GM13977 (cell line): ENCODE data around the gene NXNL1.

Experiments
- DNase-seq: peaks from one replicate; pipeline ENCODE4 v3.0.0; 2012; ENCODE audit warnings: low spot score
- in situ Hi-C: fragments of 300-500 bp; cut with MboI; formaldehyde crosslinking; loops from one replicate; pipeline ENCODE4 v1.12.0; 2022; ENCODE audit warnings: low sequenced_read_pairs, low pct_unique_long_range_greater_than_20kb, mixed read lengths, inconsistent platforms; ENCODE audit not compliant: unreplicated experiment
- TF ChIP-seq, protein P1 (sequence below): IDR thresholded peaks from 2 replicates; pipeline ENCODE4 v1.5.1; 2012; ENCODE audit warnings: mild to moderate bottlenecking, control low read depth; ENCODE audit not compliant: insufficient read depth; ENCODE audit errors: extremely low read depth, missing control alignments

The NXNL1 gene

DNA sequence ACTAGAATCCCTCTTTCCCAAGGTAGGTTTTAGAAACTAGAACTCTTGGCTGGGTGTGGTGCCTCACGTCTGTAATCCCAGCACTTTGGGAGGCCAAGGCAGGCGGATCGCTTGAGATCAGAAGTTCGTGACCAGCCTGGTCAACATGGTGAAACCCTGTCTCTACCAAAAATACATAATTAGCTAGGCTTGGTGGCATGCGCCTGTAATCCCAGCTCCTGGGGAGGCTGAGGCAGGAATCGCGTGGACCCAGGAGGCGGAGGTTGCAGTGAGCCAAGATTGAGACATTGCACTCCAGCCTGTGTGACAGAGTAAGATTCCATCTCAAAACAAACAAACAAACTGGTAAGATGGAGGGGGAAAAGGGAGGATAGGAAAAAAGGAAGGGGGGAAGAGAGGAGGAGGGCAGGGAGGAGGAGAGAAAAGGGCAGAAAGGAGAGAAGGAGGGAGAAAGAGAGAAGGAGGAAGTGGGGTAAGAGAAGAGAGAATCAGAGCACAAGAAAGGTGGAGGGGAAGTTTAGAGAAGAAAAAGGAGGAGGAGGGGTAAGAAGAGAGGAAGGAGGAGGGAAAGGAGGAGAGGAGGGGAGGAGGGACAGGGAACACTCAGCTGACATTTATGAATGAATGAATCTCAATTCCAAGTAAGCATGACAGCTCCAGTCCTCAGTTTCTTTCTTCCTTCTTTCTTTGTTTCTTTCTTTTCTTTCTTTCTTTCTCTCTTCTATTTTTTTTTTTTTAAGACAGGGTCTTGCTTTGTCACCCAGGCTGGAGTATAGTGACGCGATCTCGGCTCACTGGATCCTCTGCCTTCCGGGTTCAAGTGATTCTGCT, 7.0 kb upstream of the NXNL1 start:
- TF ChIP-seq, protein P1, sequence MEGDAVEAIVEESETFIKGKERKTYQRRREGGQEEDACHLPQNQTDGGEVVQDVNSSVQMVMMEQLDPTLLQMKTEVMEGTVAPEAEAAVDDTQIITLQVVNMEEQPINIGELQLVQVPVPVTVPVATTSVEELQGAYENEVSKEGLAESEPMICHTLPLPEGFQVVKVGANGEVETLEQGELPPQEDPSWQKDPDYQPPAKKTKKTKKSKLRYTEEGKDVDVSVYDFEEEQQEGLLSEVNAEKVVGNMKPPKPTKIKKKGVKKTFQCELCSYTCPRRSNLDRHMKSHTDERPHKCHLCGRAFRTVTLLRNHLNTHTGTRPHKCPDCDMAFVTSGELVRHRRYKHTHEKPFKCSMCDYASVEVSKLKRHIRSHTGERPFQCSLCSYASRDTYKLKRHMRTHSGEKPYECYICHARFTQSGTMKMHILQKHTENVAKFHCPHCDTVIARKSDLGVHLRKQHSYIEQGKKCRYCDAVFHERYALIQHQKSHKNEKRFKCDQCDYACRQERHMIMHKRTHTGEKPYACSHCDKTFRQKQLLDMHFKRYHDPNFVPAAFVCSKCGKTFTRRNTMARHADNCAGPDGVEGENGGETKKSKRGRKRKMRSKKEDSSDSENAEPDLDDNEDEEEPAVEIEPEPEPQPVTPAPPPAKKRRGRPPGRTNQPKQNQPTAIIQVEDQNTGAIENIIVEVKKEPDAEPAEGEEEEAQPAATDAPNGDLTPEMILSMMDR, result no peak
- no peak for DNase-seq
- in situ Hi-C loops, result no loop called here

DNA sequence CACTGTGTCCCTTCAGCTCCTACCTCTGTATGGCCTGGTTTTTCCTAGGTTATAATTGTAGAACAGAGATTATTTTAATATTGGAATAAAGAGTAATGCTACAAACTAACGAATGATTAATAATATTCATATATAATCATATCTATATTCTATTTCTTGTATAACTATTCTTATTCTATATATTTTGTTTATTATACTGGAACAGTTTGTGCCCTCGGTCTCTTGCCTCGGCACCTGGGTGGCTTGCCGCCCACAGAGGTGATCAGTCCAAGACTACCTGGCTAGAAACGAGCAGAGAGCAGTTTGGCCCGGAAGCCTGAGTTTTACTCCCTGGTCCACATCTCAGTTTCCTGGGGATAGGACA, 5.7 kb upstream of the NXNL1 start:
- in situ Hi-C loops, result no loop called here
- DNase-seq, result no peak
- TF ChIP-seq, protein P1, result peak; percentile 6

DNA sequence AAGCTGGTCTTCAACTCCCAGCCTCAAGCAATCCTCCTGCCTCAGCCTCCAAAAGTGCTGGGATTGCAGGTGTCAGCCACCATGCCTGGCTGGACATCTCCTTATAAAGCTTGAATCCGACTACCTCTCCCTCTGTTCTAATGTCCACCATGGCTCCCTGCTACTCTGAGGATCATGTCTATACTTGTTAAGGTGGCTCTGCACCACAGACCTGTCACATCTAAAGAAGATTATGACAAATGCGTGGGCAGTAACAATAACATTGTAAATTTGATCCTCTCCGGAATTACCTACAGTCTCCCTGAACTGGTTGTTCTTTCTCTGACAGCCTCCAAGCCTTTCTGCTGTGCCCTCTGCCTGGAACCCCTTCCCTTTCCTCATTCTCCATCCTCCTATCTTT, 1.8 kb downstream of the NXNL1 start:
- in situ Hi-C loops, result no loop called here
- TF ChIP-seq, protein P1, result no peak

GRCh38 chr19:17457616-17458015, 3.1 kb downstream of the NXNL1 start:
- in situ Hi-C loops, result no loop called here
- TF ChIP-seq, protein P1, result no peak

More for the DNA sequence above, 1.8 kb downstream of the NXNL1 start:
- no peak for DNase-seq

GRCh38 chr19:17456127-17456526, 4.6 kb downstream of the NXNL1 start:
- TF ChIP-seq, protein P1, result no peak
- in situ Hi-C loops, result no loop called here
- DNase-seq, result no peak

More at GRCh38 chr19:17457616-17458015, 3.1 kb downstream of the NXNL1 start:
- DNase-seq, result no peak

DNA sequence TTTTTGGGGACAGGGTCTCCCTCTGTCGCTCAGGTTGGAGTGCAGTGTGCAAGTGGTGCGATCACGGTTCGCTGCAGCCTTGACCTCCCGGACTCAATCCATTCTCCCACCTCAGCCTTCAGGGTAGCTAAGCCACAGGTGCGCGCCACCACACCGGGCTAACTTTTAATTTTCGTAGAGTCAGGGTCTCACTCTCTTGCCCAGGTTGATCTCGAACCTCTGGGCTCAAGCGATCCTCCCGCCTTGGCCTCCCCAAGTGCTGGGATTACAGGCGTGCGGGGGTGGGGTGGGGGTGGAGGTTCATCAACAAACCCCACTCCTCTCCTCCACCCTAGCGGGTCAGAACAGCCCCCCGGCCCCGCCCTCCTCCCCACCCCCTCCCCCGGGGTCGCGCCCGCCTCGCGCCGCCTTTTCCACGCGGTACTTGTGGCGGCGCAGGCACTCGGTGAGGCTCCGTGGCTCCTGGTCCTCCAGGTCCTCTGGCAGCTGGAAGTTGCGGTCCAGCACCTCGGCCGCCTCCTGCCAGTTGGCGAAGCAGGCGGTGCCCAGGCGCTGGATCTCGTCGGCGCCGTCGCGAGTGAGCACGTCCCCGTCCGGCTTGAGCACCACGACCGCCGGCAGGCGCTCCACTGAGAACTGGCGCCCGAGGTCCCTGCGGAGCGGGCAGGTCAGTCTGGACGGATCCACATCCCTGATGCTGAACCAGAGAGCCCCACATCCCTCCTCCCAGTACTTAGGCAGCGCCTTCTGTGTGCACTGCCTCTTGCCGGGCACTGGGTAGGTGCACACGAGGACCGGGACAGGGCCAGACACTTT, 5.2 kb downstream of the NXNL1 start:
- no peak for DNase-seq
- TF ChIP-seq, protein P1, result no peak
- in situ Hi-C loops, result no loop called here
